Measurements from ENCODE around the gene GLIS2.
A peak's percentile ranks its signal among the peaks of the same experiment; 100 is the strongest.
"Not testable (repeated sequence)": the region's sequence is repeated elsewhere in the genome, so short reads cannot be mapped to it uniquely, and the experiment has no call there.

GLIS2 gene

GRCh38 chr16:4328782-4329775 lies 13.2 kb downstream of the GLIS2 start:
- DNase-seq (ENCODE audit: extremely low read depth, low read depth) = no peak
- no peak overlapping the region for H3K4me3 ChIP-seq (replicated peaks; ENCODE audit: low read depth, low read length)
- no peak for TF ChIP-seq CTCF (IDR thresholded peaks at IDR 0.05; ENCODE audit: low read depth, low read length, missing control alignments)

- DNase-seq (ENCODE audit: extremely low read depth, low read depth) = no peak
- H3K4me3 ChIP-seq (replicated peaks; ENCODE audit: low read depth, low read length) = no peak overlapping the region
- TF ChIP-seq CTCF (IDR thresholded peaks at IDR 0.05; ENCODE audit: low read depth, low read length, missing control alignments) = peak; percentile 95
Observed at GRCh38 chr16:4330277-4330874, 14.5 kb downstream of the GLIS2 start.

- no peak overlapping the region for H3K4me3 ChIP-seq (replicated peaks; ENCODE audit: low read depth, low read length)
- TF ChIP-seq CTCF (IDR thresholded peaks at IDR 0.05; ENCODE audit: low read depth, low read length, missing control alignments) = no peak
- no peak for DNase-seq (ENCODE audit: extremely low read depth, low read depth)
Observed at GRCh38 chr16:4332083-4332482, 16.2 kb downstream of the GLIS2 start.

GRCh38 chr16:4332623-4333307 lies 16.9 kb downstream of the GLIS2 start:
- H3K4me3 ChIP-seq (replicated peaks; ENCODE audit: low read depth, low read length) = no peak overlapping the region
- no peak for DNase-seq (ENCODE audit: extremely low read depth, low read depth)
- TF ChIP-seq CTCF (IDR thresholded peaks at IDR 0.05; ENCODE audit: low read depth, low read length, missing control alignments) = no peak

GRCh38 chr16:4333308-4333638 lies 17.4 kb downstream of the GLIS2 start:
- H3K4me3 ChIP-seq (replicated peaks; ENCODE audit: low read depth, low read length) = no peak overlapping the region
- no peak for TF ChIP-seq CTCF (IDR thresholded peaks at IDR 0.05; ENCODE audit: low read depth, low read length, missing control alignments)
- no peak for DNase-seq (ENCODE audit: extremely low read depth, low read depth)

GRCh38 chr16:4333714-4334113 lies 17.8 kb downstream of the GLIS2 start:
- DNase-seq (ENCODE audit: extremely low read depth, low read depth); H3K4me3 ChIP-seq (replicated peaks; ENCODE audit: low read depth, low read length): not testable (repeated sequence)
